IgD-negative memory B cell (primary cell): Measurements from ENCODE around the gene OAS2. TPM values are rescaled to one million over a fixed set of nuclear protein-coding genes. Genes with fewer than 3 reads are reported as not detected.

Experiments
- H3K27ac Mint-ChIP-seq, 3 donors: one replicate each; pipeline ENCODE4 v1.8.0; 2020 to 2022; ENCODE audit warnings: mild to moderate bottlenecking in 3 of 3, mixed read lengths in 3 of 3, moderate library complexity in 1 of 3
- H3K27me3 Mint-ChIP-seq: one replicate; pipeline ENCODE4 v1.8.0; 2021; ENCODE audit warnings: mixed read lengths
- H3K36me3 Mint-ChIP-seq: one replicate; pipeline ENCODE4 v1.8.0; 2020; ENCODE audit warnings: mild to moderate bottlenecking, mixed read lengths
- H3K4me1 Mint-ChIP-seq, 3 donors: one replicate each; pipeline ENCODE4 v1.8.0; 2020 to 2022; ENCODE audit warnings: mixed read lengths in 3 of 3, mild to moderate bottlenecking in 1 of 3
- H3K4me3 Mint-ChIP-seq, 4 donors: one replicate each; pipeline ENCODE4 v1.8.0; 2020 to 2022; ENCODE audit warnings: mild to moderate bottlenecking in 4 of 4, mixed read lengths in 4 of 4, moderate library complexity in 3 of 4
- H3K9me3 Mint-ChIP-seq, 3 donors: one replicate each; pipeline ENCODE4 v1.8.0; 2020 to 2021; ENCODE audit warnings: mixed read lengths in 3 of 3, mild to moderate bottlenecking in 1 of 3
- polyA plus RNA-seq: library from polyadenylated mRNA; unstranded; fragments of 300-500 nt; fragmentation: Illumina TruSeq; gene quantifications from one replicate; pipeline ENCODE4 v1.2.3, GENCODE V29; 2021

OAS2 gene
- polyA plus RNA-seq, 1 donor from 2014 or later = 44.7 TPM

GRCh38 chr12:113043240-113043639 is 64.9 kb downstream of the OAS2 start:
- H3K27me3 Mint-ChIP-seq = peaks cover 2% of the 10 kb centered on the region
- H3K36me3 Mint-ChIP-seq = peaks cover 2% of the 10 kb centered on the region
- no peaks in the 10 kb centered on the region for H3K9me3 Mint-ChIP-seq
- H3K27ac Mint-ChIP-seq = no peak overlapping the region
- H3K4me1 Mint-ChIP-seq = peaks cover 0 to 4% (median 0%) of the 10 kb centered on the region in 3 donors
- no peak overlapping the region for H3K4me3 Mint-ChIP-seq

DNA sequence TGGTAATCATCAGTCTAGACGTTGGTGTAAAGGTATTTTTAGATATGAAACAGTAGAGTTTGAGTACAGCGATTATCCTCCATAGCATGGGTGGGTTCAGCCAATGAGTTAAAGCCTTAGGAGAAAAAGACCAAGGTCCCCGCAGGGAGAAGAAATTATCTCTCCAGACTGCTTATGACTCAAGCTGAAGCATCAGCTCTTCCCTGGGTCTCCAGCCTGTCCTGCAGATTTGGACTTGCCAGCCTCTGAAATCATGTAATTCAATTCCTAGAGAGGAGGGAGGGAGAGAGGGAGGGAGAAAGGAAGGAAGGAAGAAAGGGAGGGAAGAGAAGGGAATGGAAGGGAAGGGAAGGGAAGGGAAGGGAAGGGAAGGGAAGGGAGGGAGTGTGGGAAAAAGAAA is 66.2 kb downstream of the OAS2 start:
- Mint-ChIP-seq H3K4me1 (peaks cover 2 to 13% (median 7%) of the 10 kb centered on the region in 3 donors), H3K9me3 (no peaks in the 10 kb centered on the region), H3K27me3 (peaks cover 2% of the 10 kb centered on the region), H3K27ac (no peak overlapping the region), H3K4me3 (no peak overlapping the region), H3K36me3 (peaks cover 2% of the 10 kb centered on the region)

DNA sequence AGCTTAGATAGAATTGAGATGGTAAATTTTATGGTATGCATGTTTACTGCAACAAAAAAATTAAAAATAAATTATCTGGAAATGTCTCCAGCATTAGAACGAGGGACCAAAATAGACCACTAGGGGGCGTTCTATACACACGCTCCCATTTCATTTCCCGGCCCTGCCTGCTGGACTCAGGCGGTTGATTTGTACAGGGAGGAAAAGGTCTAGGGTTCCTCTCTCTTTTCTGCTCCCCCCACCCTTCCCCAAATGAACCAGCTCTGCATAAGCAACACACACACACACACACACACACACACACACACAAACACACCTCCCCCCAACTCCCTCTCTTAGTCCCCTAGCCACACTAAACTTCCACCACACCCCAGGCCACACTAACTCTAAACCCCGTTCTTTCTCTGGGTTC is 70.4 kb downstream of the OAS2 start:
- Mint-ChIP-seq H3K27me3 (no peaks in the 10 kb centered on the region), H3K27ac (peak overlapping the region in 1 of 3 donors; percentile 43), H3K9me3 (no peaks in the 10 kb centered on the region), H3K36me3 (peaks cover 1% of the 10 kb centered on the region), H3K4me1 (peaks cover 33 to 42% (median 42%) of the 10 kb centered on the region in 3 donors), H3K4me3 (peak overlapping the region in 2 of 4 donors; percentile 18 to 70)

DNA sequence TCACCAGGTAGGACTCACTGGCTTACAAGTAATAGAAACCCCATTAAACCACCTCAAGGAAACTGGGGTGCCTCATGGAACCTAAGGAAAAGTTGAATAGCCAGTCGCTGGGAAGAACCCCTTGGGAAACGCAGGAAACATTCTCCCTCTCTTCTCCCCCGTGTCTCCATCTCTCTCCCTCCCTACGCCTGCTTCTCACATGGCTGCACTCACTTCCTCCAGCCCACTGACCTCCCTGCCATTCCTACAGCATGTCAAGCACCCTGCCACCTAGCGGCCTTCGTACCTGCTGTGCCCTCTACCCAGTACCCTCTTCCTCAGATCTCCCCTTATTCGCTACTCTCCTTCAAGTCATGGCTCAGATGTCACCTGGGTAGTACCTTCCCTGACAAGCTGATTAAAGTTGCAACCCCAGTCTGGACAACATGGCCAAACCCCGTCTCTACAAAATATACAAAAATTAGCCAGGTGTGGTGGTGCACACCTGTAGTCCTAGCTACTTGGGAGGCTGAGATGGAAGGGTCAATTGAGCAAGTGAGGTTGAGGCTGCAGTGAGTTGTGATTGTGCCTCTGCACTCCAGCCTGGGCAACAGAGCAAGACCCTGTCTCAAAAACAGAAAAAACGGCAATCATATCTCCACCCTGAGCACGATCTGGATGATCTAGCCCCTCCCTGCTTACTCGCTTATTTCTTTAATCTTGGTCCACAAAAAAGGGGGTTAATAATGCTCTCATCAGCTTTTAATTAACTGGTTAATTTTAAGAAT is 71.8 kb downstream of the OAS2 start:
- no peaks in the 10 kb centered on the region for H3K27me3 Mint-ChIP-seq
- peaks cover 33 to 46% (median 46%) of the 10 kb centered on the region in 3 donors for H3K4me1 Mint-ChIP-seq
- peaks cover 1% of the 10 kb centered on the region for H3K36me3 Mint-ChIP-seq
- no peaks in the 10 kb centered on the region for H3K9me3 Mint-ChIP-seq
- H3K4me3 Mint-ChIP-seq = peak overlapping the region in 3 of 4 donors; percentile 3 to 77 (median 66)
- peak overlapping the region; percentile 40 to 74 (median 57) for H3K27ac Mint-ChIP-seq

- peak overlapping the region in 3 of 4 donors; percentile 3 to 77 (median 66) for H3K4me3 Mint-ChIP-seq
- H3K27me3 Mint-ChIP-seq = no peaks in the 10 kb centered on the region
- H3K27ac Mint-ChIP-seq = peak overlapping the region; percentile 40 to 74 (median 57)
- peaks cover 33 to 48% (median 46%) of the 10 kb centered on the region in 3 donors for H3K4me1 Mint-ChIP-seq
- H3K36me3 Mint-ChIP-seq = peaks cover 1% of the 10 kb centered on the region
- no peaks in the 10 kb centered on the region for H3K9me3 Mint-ChIP-seq
Measured at GRCh38 chr12:113050795-113051194, 72.5 kb downstream of the OAS2 start.

DNA sequence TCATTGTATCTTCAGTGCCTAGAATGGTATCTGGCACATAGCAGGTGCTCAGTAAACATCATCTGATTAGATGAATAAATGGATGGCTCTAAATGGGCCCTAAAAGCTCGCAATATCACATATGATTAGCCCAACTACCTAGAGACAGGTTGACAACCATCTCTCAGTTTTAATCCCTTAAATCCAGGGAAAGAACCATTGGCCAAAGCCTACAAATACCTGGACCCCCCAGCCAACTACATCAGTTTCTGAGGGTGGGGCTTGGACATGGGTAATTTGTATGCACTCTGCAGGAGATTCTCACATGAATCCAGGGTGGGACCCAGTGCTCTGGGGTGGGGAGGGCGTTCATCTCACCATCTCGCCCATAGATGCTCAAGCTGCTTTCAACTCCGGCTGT is 73.4 kb downstream of the OAS2 start:
- no peaks in the 10 kb centered on the region for H3K9me3 Mint-ChIP-seq
- peak overlapping the region in 1 of 3 donors; percentile 57 for H3K27ac Mint-ChIP-seq
- H3K4me3 Mint-ChIP-seq = peak overlapping the region in 2 of 4 donors; percentile 55 to 63
- no peaks in the 10 kb centered on the region for H3K27me3 Mint-ChIP-seq
- H3K4me1 Mint-ChIP-seq = peaks cover 33 to 52% (median 50%) of the 10 kb centered on the region in 3 donors
- H3K36me3 Mint-ChIP-seq = peaks cover 1% of the 10 kb centered on the region

GRCh38 chr12:113052326-113052725 is 74.0 kb downstream of the OAS2 start:
- Mint-ChIP-seq H3K27me3 (no peaks in the 10 kb centered on the region), H3K4me1 (peaks cover 33 to 52% (median 50%) of the 10 kb centered on the region in 3 donors), H3K27ac (no peak overlapping the region), H3K36me3 (peaks cover 1% of the 10 kb centered on the region), H3K9me3 (no peaks in the 10 kb centered on the region), H3K4me3 (peak overlapping the region in 2 of 4 donors; percentile 75 to 79)

DNA sequence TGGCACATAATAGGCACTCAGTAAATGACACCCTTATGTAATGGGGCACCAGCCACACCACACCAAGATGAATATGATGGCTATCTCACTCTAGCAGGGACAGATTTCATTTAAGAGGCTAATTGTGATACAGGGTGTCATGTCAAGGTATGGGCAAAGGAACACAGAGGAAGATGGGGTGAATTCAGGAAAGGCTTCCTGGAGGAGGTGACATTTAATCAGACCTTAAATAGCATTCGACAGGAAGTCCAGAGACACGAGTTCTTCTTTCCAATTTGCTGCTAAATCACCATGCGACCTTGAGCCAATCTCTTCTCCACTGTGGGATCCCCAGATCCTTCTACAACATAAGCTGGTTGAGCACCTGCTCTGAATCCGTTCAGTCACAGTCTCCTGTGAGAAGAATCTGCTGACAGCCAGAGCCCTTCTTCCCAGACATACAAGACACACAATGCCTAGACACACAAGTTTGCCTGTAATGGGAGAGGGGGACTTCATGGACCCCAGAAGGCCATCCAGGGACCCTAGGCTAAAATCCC is 76.7 kb downstream of the OAS2 start:
- peaks cover 1% of the 10 kb centered on the region for H3K36me3 Mint-ChIP-seq
- no peaks in the 10 kb centered on the region for H3K9me3 Mint-ChIP-seq
- H3K4me3 Mint-ChIP-seq = peak overlapping the region in 3 of 4 donors; percentile 24 to 89 (median 56)
- H3K27me3 Mint-ChIP-seq = peaks cover 2% of the 10 kb centered on the region
- peaks cover 29 to 41% (median 37%) of the 10 kb centered on the region in 3 donors for H3K4me1 Mint-ChIP-seq
- peak overlapping the region in 1 of 3 donors; percentile 44 for H3K27ac Mint-ChIP-seq

DNA sequence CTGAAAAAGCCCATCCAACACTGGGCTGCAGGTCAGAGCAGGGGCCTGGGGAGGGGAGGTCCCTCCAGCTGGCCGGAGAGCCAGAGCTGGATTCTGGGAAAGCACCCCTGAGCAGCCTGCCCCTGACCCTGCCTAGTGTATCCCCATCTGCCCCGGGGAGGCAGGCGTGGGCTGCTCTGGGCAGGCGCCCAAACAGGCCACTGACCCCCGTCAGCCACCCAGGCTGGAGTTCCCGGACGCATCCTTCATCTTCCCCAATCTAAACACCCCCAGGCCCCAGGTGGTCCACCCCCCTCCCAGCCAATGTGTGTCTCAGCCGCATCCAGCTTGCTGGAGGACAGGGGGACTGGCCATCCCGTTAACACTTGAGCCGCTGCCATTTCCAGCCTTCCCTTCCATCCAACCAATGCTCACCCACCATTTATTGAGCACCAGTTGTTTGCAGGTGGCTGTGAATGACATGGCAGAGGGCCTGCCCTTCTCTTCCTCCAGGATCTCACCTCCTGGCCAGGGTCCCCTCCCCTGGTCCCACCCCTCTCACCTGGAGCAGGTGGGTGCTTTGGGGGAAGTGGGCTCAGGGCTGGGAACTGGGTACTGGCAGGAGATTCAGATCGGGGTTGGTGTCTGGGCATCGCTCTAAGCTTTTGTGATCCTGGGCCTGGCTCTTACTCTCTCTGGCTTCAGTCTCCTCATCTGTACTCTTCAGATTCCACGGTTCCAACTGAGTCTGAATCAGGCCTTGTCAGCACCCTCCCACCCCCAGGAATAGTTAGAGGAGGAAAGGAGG is 77.5 kb downstream of the OAS2 start:
- H3K4me1 Mint-ChIP-seq = peaks cover 23 to 33% (median 33%) of the 10 kb centered on the region in 3 donors
- H3K36me3 Mint-ChIP-seq = peaks cover 1% of the 10 kb centered on the region
- H3K9me3 Mint-ChIP-seq = no peaks in the 10 kb centered on the region
- H3K4me3 Mint-ChIP-seq = peak overlapping the region; percentile 39 to 91 (median 84)
- peak overlapping the region in 1 of 3 donors; percentile 65 for H3K27ac Mint-ChIP-seq
- peaks cover 2% of the 10 kb centered on the region for H3K27me3 Mint-ChIP-seq

GRCh38 chr12:113056381-113056630 is 78.0 kb downstream of the OAS2 start:
- Mint-ChIP-seq H3K27me3 (peaks cover 2% of the 10 kb centered on the region), H3K4me3 (peak overlapping the region; percentile 39 to 91 (median 84)), H3K4me1 (peaks cover 18 to 32% (median 30%) of the 10 kb centered on the region in 3 donors), H3K9me3 (no peaks in the 10 kb centered on the region), H3K36me3 (peaks cover 1% of the 10 kb centered on the region), H3K27ac (peak overlapping the region in 1 of 3 donors; percentile 65)

GRCh38 chr12:113056631-113057488 is 78.5 kb downstream of the OAS2 start, which contains the start of gene DTX1:
TSS of gene DTX1 (plus strand) at chr12:113056730. CDS start at chr12:113058193, 1,463 bp downstream.
- Mint-ChIP-seq H3K27ac (peak within 1 kb of the TSS in 1 of 3 donors; percentile 65), H3K9me3 (no peaks in the 10 kb centered on the region), H3K36me3 (peaks cover 1% of the 10 kb centered on the region), H3K4me1 (peaks cover 13 to 31% (median 28%) of the 10 kb centered on the region in 3 donors), H3K27me3 (peaks cover 2% of the 10 kb centered on the region), H3K4me3 (peak within 1 kb of the TSS; percentile 46 to 91 (median 84))

- H3K27me3 Mint-ChIP-seq = peaks cover 2% of the 10 kb centered on the region
- H3K9me3 Mint-ChIP-seq = no peaks in the 10 kb centered on the region
- H3K36me3 Mint-ChIP-seq = no peaks in the 10 kb centered on the region
- H3K4me1 Mint-ChIP-seq = peaks cover 14 to 30% (median 23%) of the 10 kb centered on the region in 3 donors
- H3K4me3 Mint-ChIP-seq = peak overlapping the region; percentile 46 to 83 (median 78)
- H3K27ac Mint-ChIP-seq = peak overlapping the region in 1 of 3 donors; percentile 40
Measured at GRCh38 chr12:113057565-113058485, 79.5 kb downstream of the OAS2 start.

DNA sequence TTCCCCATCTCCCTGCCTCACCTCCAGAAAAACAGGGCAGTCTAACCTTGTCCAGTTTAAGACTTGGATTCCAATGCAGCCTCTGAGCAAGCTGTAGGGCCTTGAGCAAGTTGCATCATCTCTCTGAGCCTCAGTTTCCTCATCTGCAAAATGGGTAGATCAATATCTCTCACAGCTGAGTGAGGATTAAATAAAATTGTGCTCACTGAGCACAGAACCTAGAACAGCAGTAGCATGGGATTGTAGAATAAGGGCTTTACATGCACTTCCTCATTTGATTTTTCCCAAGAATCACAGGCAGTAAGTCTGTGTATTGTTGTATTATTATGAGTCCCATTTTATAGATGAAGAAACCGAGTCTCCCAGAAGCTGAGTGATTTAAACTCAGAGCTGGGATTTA is 80.2 kb downstream of the OAS2 start:
- Mint-ChIP-seq H3K27ac (no peak overlapping the region), H3K4me1 (peaks cover 14 to 29% (median 23%) of the 10 kb centered on the region in 3 donors), H3K27me3 (peaks cover 2% of the 10 kb centered on the region), H3K36me3 (no peaks in the 10 kb centered on the region), H3K9me3 (no peaks in the 10 kb centered on the region), H3K4me3 (peak overlapping the region in 1 of 4 donors; percentile 47)
